ENCODE results near the gene PCDHB7.
"Not testable (repeated sequence)": the region's sequence is repeated elsewhere in the genome, so short reads cannot be mapped to it uniquely, and the experiment has no call there.

- TF ChIP-seq CTCF (IDR thresholded peaks at IDR 0.05), result peak in 2 of 4 experiments; percentile 17 to 44
- not testable (repeated sequence) for TF ChIP-seq POLR2A (IDR thresholded peaks at IDR 0.05)
Observed at GRCh38 chr5:141213656-141214339, 41.4 kb downstream of the PCDHB7 start, which contains the start of gene PCDHB13.

Data from sigmoid colon (tissue), 3 donors.